Measurements from ENCODE around the gene FAM3A. TPM values are rescaled to one million over a fixed set of nuclear protein-coding genes. Genes with fewer than 3 reads are reported as not detected.

FAM3A gene
- polyA plus RNA-seq, 1 of the 3 experiments (the other 2 are of a cell fraction), result 42.1 TPM

GRCh38 chrX:154546354-154547244 lies 30.6 kb upstream of the FAM3A start, which contains the start of gene G6PD:
Gene G6PD (minus strand): TSS chrX:154546846. CDS start chrX:154546155, 691 bp downstream.
- Histone ChIP-seq H3K79me2 (ENCODE audit: insufficient read depth) (peaks cover 60% of the 10 kb centered on the region), H3F3A (replicated peaks; ENCODE audit: insufficient read depth) (peaks cover 6% of the 10 kb centered on the region), H2AFZ (ENCODE audit: low read depth) (no peak within 1 kb of the TSS), H3K4me1 (ENCODE audit: control insufficient read depth in 1 of 2, insufficient read depth in 2 of 2, low read depth in 1 of 2, low read length in 1 of 2) (peaks cover 12% of the 10 kb centered on the region in 2 experiments; a peak in 3 of 4 replicates), H3K9ac (peak within 1 kb of the TSS; percentile 77), H3K9me2 (no peaks in the 10 kb centered on the region), H3K36me3 (replicated peaks in 1 of 2; ENCODE audit: control insufficient read depth in 1 of 2, insufficient read depth in 2 of 2, low read length in 1 of 2) (no peaks in the 10 kb centered on the region), H3K4me3 (ENCODE audit: low read depth in 2 of 2, low read length in 1 of 2) (peak within 1 kb of the TSS; percentile 68 to 70), H4K20me1 (ENCODE audit: insufficient read depth) (peaks cover 2% of the 10 kb centered on the region; the same call in 1 of the 2 replicates), H3K4me2 (peak within 1 kb of the TSS; percentile 82), H3K27ac (ENCODE audit: low read depth in 2 of 2, low read length in 1 of 2) (peak within 1 kb of the TSS; percentile 94), H3K27me3 (ENCODE audit: insufficient read depth) (peaks cover 12% of the 10 kb centered on the region; the same call in 1 of the 2 replicates), H3K9me3 (no peaks in the 10 kb centered on the region)
- TF ChIP-seq MXI1 (IDR thresholded peaks at IDR 0.05; ENCODE audit: low read depth, low read length), result peak; percentile 41; the same call in 1 of the 2 replicates
- no peak for TF ChIP-seq FOXM1 (IDR thresholded peaks at IDR 0.05; ENCODE audit: low read depth)
- TF ChIP-seq POLR2AphosphoS5 (IDR thresholded peaks at IDR 0.05; ENCODE audit: low read depth, low read length), result peak; percentile 43
- TF ChIP-seq NRF1 (IDR thresholded peaks at IDR 0.05; ENCODE audit: low read depth, low read length), result peak; percentile 16; the same call in 1 of the 2 replicates
- peak; percentile 95 for DNase-seq
- POLR2A ChIA-PET, result interaction anchor here (0.5 to 0.9 kb wide), 2 partner anchors 19 to 127 kb away, joined by 3 to 5 read pairs; no protein-coding TSS in a partner anchor
- CTCF ChIA-PET, result interaction anchor here (0.8 to 1.2 kb wide), 3 partner anchors 11 to 115 kb away, joined by 3 to 5 read pairs (median 5); no protein-coding TSS in a partner anchor
- WGBS (ENCODE audit: low lambda C conversion rate), result 65% methylated on average over 45 of the region's 92 CpGs

DNA sequence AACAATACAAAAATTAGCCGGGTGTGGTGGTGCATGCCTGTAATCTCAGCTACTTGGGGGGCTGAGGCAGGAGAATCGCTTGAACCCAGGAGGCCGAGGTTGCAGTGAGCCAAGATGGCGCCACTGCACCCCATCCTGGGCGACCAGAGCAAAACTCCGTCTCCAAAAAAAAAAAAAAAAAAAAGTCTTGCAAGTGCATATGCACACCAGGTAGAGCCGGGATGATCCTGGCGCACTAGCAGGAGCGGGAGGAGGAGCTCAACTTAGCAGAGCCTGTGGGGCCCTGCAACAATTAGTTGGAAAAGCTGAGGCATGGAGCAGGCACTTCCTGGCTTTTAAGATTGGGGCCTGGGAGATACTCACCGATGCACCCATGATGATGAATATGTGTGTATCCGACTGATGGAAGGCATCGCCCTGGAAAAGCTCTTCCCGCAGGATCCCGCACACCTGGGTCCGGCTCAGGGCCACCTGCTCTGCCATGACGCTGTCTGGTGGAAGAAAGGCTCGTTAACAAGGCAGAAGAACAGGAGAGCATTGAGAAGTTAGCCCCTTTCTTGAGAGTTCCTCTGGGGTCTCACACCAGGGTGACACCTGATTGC lies 29.7 kb upstream of the FAM3A start:
- H3F3A ChIP-seq (replicated peaks; ENCODE audit: insufficient read depth), result peaks cover 6% of the 10 kb centered on the region
- no peak for DNase-seq
- 0 out of 2 replicates have a peak, but pooled peaks cover 7% of the 10 kb centered on the region for H3K27me3 ChIP-seq (ENCODE audit: insufficient read depth)
- WGBS (ENCODE audit: low lambda C conversion rate), result 67% methylated on average over 17 of the region's 17 CpGs
- TF ChIP-seq TCF12 (IDR thresholded peaks at IDR 0.05), result no peak
- TF ChIP-seq EZH2phosphoT487 (IDR thresholded peaks at IDR 0.05; ENCODE audit: borderline replicate concordance, low read depth), result no peak
- TF ChIP-seq ELF1 (IDR thresholded peaks at IDR 0.05), result no peak
- TF ChIP-seq RFX5 (IDR thresholded peaks at IDR 0.05; ENCODE audit: low read length), result no peak
- TF ChIP-seq POLR2AphosphoS5 (IDR thresholded peaks at IDR 0.05; ENCODE audit: low read depth, low read length), result no peak
- no peak for TF ChIP-seq TEAD4 (IDR thresholded peaks at IDR 0.05; ENCODE audit: borderline replicate concordance, insufficient read depth)
- no peak for TF ChIP-seq CHD2 (IDR thresholded peaks at IDR 0.05; ENCODE audit: low read length, partially characterized antibody)
- no peak for TF ChIP-seq NRF1 (IDR thresholded peaks at IDR 0.05; ENCODE audit: low read depth, low read length)
- no peak for TF ChIP-seq FOSL2 (IDR thresholded peaks at IDR 0.05; ENCODE audit: borderline replicate concordance, low read depth)
- TF ChIP-seq, protein P1, sequence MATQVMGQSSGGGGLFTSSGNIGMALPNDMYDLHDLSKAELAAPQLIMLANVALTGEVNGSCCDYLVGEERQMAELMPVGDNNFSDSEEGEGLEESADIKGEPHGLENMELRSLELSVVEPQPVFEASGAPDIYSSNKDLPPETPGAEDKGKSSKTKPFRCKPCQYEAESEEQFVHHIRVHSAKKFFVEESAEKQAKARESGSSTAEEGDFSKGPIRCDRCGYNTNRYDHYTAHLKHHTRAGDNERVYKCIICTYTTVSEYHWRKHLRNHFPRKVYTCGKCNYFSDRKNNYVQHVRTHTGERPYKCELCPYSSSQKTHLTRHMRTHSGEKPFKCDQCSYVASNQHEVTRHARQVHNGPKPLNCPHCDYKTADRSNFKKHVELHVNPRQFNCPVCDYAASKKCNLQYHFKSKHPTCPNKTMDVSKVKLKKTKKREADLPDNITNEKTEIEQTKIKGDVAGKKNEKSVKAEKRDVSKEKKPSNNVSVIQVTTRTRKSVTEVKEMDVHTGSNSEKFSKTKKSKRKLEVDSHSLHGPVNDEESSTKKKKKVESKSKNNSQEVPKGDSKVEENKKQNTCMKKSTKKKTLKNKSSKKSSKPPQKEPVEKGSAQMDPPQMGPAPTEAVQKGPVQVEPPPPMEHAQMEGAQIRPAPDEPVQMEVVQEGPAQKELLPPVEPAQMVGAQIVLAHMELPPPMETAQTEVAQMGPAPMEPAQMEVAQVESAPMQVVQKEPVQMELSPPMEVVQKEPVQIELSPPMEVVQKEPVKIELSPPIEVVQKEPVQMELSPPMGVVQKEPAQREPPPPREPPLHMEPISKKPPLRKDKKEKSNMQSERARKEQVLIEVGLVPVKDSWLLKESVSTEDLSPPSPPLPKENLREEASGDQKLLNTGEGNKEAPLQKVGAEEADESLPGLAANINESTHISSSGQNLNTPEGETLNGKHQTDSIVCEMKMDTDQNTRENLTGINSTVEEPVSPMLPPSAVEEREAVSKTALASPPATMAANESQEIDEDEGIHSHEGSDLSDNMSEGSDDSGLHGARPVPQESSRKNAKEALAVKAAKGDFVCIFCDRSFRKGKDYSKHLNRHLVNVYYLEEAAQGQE (IDR thresholded peaks at IDR 0.05; ENCODE audit: low read depth, low read length), result no peak
- no peak for TF ChIP-seq SMC3 (IDR thresholded peaks at IDR 0.05; ENCODE audit: low read depth, low read length)
- TF ChIP-seq RAD21 (IDR thresholded peaks at IDR 0.05; ENCODE audit: low read length), result no peak
- TF ChIP-seq, protein P2, sequence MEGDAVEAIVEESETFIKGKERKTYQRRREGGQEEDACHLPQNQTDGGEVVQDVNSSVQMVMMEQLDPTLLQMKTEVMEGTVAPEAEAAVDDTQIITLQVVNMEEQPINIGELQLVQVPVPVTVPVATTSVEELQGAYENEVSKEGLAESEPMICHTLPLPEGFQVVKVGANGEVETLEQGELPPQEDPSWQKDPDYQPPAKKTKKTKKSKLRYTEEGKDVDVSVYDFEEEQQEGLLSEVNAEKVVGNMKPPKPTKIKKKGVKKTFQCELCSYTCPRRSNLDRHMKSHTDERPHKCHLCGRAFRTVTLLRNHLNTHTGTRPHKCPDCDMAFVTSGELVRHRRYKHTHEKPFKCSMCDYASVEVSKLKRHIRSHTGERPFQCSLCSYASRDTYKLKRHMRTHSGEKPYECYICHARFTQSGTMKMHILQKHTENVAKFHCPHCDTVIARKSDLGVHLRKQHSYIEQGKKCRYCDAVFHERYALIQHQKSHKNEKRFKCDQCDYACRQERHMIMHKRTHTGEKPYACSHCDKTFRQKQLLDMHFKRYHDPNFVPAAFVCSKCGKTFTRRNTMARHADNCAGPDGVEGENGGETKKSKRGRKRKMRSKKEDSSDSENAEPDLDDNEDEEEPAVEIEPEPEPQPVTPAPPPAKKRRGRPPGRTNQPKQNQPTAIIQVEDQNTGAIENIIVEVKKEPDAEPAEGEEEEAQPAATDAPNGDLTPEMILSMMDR (IDR thresholded peaks at IDR 0.05), result no peak
- H3K9me2 ChIP-seq, result no peaks in the 10 kb centered on the region
- H3K79me2 ChIP-seq (ENCODE audit: insufficient read depth), result peaks cover 52% of the 10 kb centered on the region
- peak overlapping the region; percentile 68 to 70 for H3K4me3 ChIP-seq (ENCODE audit: low read depth in 2 of 2, low read length in 1 of 2)
- peak overlapping the region; percentile 82 for H3K4me2 ChIP-seq
- H4K20me1 ChIP-seq (ENCODE audit: insufficient read depth), result no peaks in the 10 kb centered on the region
- H3K36me3 ChIP-seq (replicated peaks in 1 of 2; ENCODE audit: control insufficient read depth in 1 of 2, insufficient read depth in 2 of 2, low read length in 1 of 2), result no peaks in the 10 kb centered on the region
- CTCF ChIA-PET, result interaction anchor here (0.8 to 1.4 kb wide), 3 partner anchors 11 to 19 kb away, joined by 3 to 5 read pairs (median 3); no protein-coding TSS in a partner anchor
- peak overlapping the region; percentile 69 for H3K9ac ChIP-seq
- H2AFZ ChIP-seq (ENCODE audit: low read depth), result no peak overlapping the region
- POLR2A ChIA-PET, result interaction anchor here (0.9 kb wide), 1 partner anchor 31 kb away, joined by 4 read pairs; no protein-coding TSS in a partner anchor
- H3K27ac ChIP-seq (ENCODE audit: low read depth in 2 of 2, low read length in 1 of 2), result no peak overlapping the region
- H3K9me3 ChIP-seq, result no peaks in the 10 kb centered on the region
- peaks cover 12 to 16% of the 10 kb centered on the region in 2 experiments; a peak in 3 of 4 replicates for H3K4me1 ChIP-seq (ENCODE audit: control insufficient read depth in 1 of 2, insufficient read depth in 2 of 2, low read depth in 1 of 2, low read length in 1 of 2)

Measured in SK-N-SH (cell line).